Measurements from ENCODE around the gene MRPL43.

DNA sequence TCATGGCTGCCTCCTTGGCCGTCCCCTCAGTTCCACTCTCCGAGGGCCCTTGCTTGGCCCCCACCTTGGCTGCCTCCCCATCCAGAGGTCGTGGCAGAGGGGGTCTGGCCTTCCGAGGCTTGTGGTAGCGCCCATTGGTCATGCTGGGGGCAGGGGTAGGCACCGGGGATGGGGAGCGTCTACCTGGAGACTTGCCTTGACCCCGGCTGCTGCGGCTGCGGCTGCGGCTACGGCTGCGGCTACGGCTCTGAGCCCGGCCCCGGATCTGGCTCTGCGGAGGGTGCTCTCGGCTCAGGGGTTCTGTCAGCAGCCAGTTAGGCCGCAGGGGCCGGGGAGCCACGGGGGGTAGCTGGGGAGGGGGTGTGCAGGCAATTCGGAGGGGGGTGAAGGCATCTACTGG is 23.0 kb upstream of the MRPL43 start:
- TF ChIP-seq, protein P1, sequence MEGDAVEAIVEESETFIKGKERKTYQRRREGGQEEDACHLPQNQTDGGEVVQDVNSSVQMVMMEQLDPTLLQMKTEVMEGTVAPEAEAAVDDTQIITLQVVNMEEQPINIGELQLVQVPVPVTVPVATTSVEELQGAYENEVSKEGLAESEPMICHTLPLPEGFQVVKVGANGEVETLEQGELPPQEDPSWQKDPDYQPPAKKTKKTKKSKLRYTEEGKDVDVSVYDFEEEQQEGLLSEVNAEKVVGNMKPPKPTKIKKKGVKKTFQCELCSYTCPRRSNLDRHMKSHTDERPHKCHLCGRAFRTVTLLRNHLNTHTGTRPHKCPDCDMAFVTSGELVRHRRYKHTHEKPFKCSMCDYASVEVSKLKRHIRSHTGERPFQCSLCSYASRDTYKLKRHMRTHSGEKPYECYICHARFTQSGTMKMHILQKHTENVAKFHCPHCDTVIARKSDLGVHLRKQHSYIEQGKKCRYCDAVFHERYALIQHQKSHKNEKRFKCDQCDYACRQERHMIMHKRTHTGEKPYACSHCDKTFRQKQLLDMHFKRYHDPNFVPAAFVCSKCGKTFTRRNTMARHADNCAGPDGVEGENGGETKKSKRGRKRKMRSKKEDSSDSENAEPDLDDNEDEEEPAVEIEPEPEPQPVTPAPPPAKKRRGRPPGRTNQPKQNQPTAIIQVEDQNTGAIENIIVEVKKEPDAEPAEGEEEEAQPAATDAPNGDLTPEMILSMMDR (IDR thresholded peaks at IDR 0.05; ENCODE audit: insufficient read depth, low read length): no peak
- no peak for TF ChIP-seq SPI1 (IDR thresholded peaks at IDR 0.05; ENCODE audit: borderline replicate concordance, low read depth)

Data from HL-60 (cell line).